OCI-LY7 (cell line): ENCODE data around the gene MBOAT2. TPM values are rescaled to one million over a fixed set of nuclear protein-coding genes. Genes with fewer than 3 reads are reported as not detected.

ENCODE experiments used
- BruUV-seq: library from RNA; stranded (reverse); fragments of 400-500 nt; replicated peaks from 2 replicates; lab custom pipeline; 2021; lab: Mats Ljungman, UMichigan
- CTCF ChIA-PET: fragments of 300-600 bp; sonication (Branson Sonifier 250); formaldehyde crosslinking; loops from one replicate; lab custom pipeline; 2022; ENCODE audit warnings: antibody characterized with exemption; ENCODE audit not compliant: unreplicated experiment; lab: Charles Lee
- POLR2A ChIA-PET: fragments of 300-600 bp; sonication (Branson Sonifier 250); formaldehyde crosslinking; loops from one replicate; lab custom pipeline; 2022; ENCODE audit warnings: antibody characterized with exemption; lab: Charles Lee
- DNase-seq: peaks from one replicate; pipeline ENCODE4 v3.0.0-alpha.2; 2015; ENCODE audit warnings: low spot score
- H2AFZ ChIP-seq: fragments of 200-600 bp; sonication (generic), shearing (Covaris generic); 2 replicates; pipeline ENCODE4 v1.6.1; 2014; ENCODE audit warnings: mild to moderate bottlenecking, antibody characterized with exemption, low read length, moderate library complexity
- H3K27ac ChIP-seq: fragments of 200-600 bp; sonication (generic); 2 replicates; pipeline ENCODE4 v1.5.1; 2014; ENCODE audit warnings: mixed run types, low read depth, mild to moderate bottlenecking, moderate library complexity, low read length, inconsistent platforms; ENCODE audit not compliant: poor library complexity, severe bottlenecking
- H3K36me3 ChIP-seq: fragments of 200-600 bp; sonication (generic); 2 replicates; pipeline ENCODE4 v1.6.1; 2014; ENCODE audit warnings: mild to moderate bottlenecking, antibody characterized with exemption, low read length, moderate library complexity, mixed read lengths; ENCODE audit not compliant: insufficient read depth
- H3K4me1 ChIP-seq: fragments of 200-600 bp; sonication (generic); 2 replicates; pipeline ENCODE4 v1.5.1; 2014; ENCODE audit warnings: mild to moderate bottlenecking, low read length; ENCODE audit not compliant: insufficient read depth, poor library complexity, severe bottlenecking
- H3K4me2 ChIP-seq: fragments of 200-600 bp; sonication (generic); 2 replicates; pipeline ENCODE4 v1.6.1; 2014; ENCODE audit warnings: mild to moderate bottlenecking, low read length
- H3K4me3 ChIP-seq: fragments of 200-600 bp; sonication (generic); 2 replicates; pipeline ENCODE4 v1.5.1; 2014; ENCODE audit warnings: mild to moderate bottlenecking, low read depth, low read length; ENCODE audit not compliant: poor library complexity, severe bottlenecking
- H3K79me2 ChIP-seq: fragments of 200-600 bp; sonication (generic); 2 replicates; pipeline ENCODE4 v1.6.1; 2016; ENCODE audit warnings: low read depth, mild to moderate bottlenecking, low read length, moderate library complexity, mixed read lengths; ENCODE audit not compliant: insufficient read depth
- H3K9me2 ChIP-seq: fragments of 200-600 bp; sonication (generic); 2 replicates; pipeline ENCODE4 v1.6.1; 2016; ENCODE audit warnings: mild to moderate bottlenecking, low read length, mixed read lengths; ENCODE audit not compliant: insufficient read depth
- H3K9me3 ChIP-seq: fragments of 200-600 bp; sonication (generic); 2 replicates; pipeline ENCODE4 v1.6.1; 2014; ENCODE audit warnings: mild to moderate bottlenecking, mixed run types, low read length, mixed read lengths
- H4K20me1 ChIP-seq: fragments of 200-600 bp; sonication (generic); 2 replicates; pipeline ENCODE4 v1.6.1; 2014; ENCODE audit warnings: mild to moderate bottlenecking, antibody characterized with exemption, low read length, moderate library complexity, mixed read lengths; ENCODE audit not compliant: insufficient read depth
- CTCF ChIP-seq: fragments of 200-600 bp; sonication (generic); conservative IDR thresholded peaks from 2 replicates; pipeline ENCODE4 v1.5.1; 2014; ENCODE audit warnings: mild to moderate bottlenecking, antibody characterized with exemption, low read length, moderate library complexity, mixed read lengths
- EZH2phosphoT487 ChIP-seq: fragments of 200-600 bp; sonication (generic); IDR thresholded peaks from 2 replicates; pipeline ENCODE4 v1.6.1; 2018; ENCODE audit warnings: low read depth, borderline replicate concordance, mild to moderate bottlenecking, mixed run types, antibody characterized with exemption, low read length, moderate library complexity, mixed read lengths
- intact Hi-C: fragments of 100-400 bp; cut with micrococcal nuclease; formaldehyde crosslinking; loops from one replicate; pipeline ENCODE4 v1.10.0; 2022; ENCODE audit not compliant: unreplicated experiment
- total RNA-seq, 2 experiments: library from RNA; depleted of rRNA in 1 of 2; stranded (reverse); fragments of >200 nt in 1 of 2; shearing (Covaris generic) in 1 of 2; gene quantifications; 2 replicates each; pipeline ENCODE4 v1.2.3, GENCODE V29; 2014 to 2022

Gene MBOAT2
- total RNA-seq, 2 experiments from 2014 or later = 0.28 to 0.93 TPM

- TF ChIP-seq CTCF (no peak), EZH2phosphoT487 (no peak)
These were observed 27.4 kb upstream of the MBOAT2 start for GRCh38 chr2:9030841-9031240.

GRCh38 chr2:9030190-9030589, 26.7 kb upstream of the MBOAT2 start:
- H2AFZ ChIP-seq = no peak overlapping the region
- H3K4me1 ChIP-seq = no peaks in the 10 kb centered on the region
- no peaks in the 10 kb centered on the region for H3K79me2 ChIP-seq
- TF ChIP-seq CTCF (no peak), EZH2phosphoT487 (no peak)
- no peak overlapping the region for H3K27ac ChIP-seq
- no peak overlapping the region for H3K4me3 ChIP-seq
- intact Hi-C loops = no loop called here
- no peaks in the 10 kb centered on the region for H3K36me3 ChIP-seq
- no peak for DNase-seq
- no peak overlapping the region for H3K4me2 ChIP-seq
- ChIA-PET POLR2A (no interaction called here), CTCF (no interaction called here)
- no peaks in the 10 kb centered on the region for H4K20me1 ChIP-seq
- no TSS peak for BruUV-seq
- no peaks in the 10 kb centered on the region for H3K9me2 ChIP-seq
- H3K9me3 ChIP-seq = no peaks in the 10 kb centered on the region

More at GRCh38 chr2:9030841-9031240, 27.4 kb upstream of the MBOAT2 start:
- no peak overlapping the region for H2AFZ ChIP-seq
- H3K27ac ChIP-seq = no peak overlapping the region
- no peaks in the 10 kb centered on the region for H3K9me3 ChIP-seq
- no peaks in the 10 kb centered on the region for H3K36me3 ChIP-seq
- intact Hi-C loops = no loop called here
- no peaks in the 10 kb centered on the region for H3K4me1 ChIP-seq
- BruUV-seq = no TSS peak
- ChIA-PET CTCF (no interaction called here), POLR2A (no interaction called here)
- no peak overlapping the region for H3K4me2 ChIP-seq
- H4K20me1 ChIP-seq = no peaks in the 10 kb centered on the region
- H3K9me2 ChIP-seq = no peaks in the 10 kb centered on the region
- DNase-seq = no peak
- H3K79me2 ChIP-seq = no peaks in the 10 kb centered on the region
- no peak overlapping the region for H3K4me3 ChIP-seq

GRCh38 chr2:9029721-9030120, 26.2 kb upstream of the MBOAT2 start:
- no peaks in the 10 kb centered on the region for H3K36me3 ChIP-seq
- ChIA-PET POLR2A (interaction anchor here (0.6 kb wide), 1 partner anchor 37 kb away, joined by 3 read pairs; no protein-coding TSS in a partner anchor), CTCF (no interaction called here)
- no peaks in the 10 kb centered on the region for H3K9me3 ChIP-seq
- no peaks in the 10 kb centered on the region for H4K20me1 ChIP-seq
- BruUV-seq = no TSS peak
- H3K4me2 ChIP-seq = no peak overlapping the region
- no peak overlapping the region for H3K27ac ChIP-seq
- TF ChIP-seq CTCF = no peak
- no peak for TF ChIP-seq EZH2phosphoT487
- no peaks in the 10 kb centered on the region for H3K4me1 ChIP-seq
- H3K79me2 ChIP-seq = no peaks in the 10 kb centered on the region
- no peak for DNase-seq
- H3K9me2 ChIP-seq = no peaks in the 10 kb centered on the region
- no peak overlapping the region for H2AFZ ChIP-seq
- no peak overlapping the region for H3K4me3 ChIP-seq
- intact Hi-C loops = no loop called here
